ENCODE data around the gene MYL12A.

MYL12A gene

DNA sequence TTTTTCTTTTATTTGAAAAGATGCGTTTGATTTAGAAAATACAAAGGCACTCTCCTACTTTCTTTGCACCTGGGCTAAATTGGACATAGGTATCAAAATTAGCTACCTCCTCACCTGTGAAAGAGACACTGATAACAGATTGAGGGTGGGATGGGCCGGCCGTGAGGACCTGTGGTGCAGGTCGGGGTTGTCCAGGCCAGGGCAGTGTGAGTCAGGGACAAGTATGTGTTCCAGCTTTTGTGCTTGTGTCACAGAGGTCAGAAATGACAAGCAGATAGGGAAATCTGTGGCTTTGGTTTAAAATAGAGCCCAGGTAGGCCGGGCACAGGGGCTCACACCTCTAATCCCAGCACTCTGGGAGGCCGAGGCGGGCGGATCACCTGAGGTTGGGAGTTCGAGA, 36.9 kb downstream of the MYL12A start:
- no peak for DNase-seq

DNA sequence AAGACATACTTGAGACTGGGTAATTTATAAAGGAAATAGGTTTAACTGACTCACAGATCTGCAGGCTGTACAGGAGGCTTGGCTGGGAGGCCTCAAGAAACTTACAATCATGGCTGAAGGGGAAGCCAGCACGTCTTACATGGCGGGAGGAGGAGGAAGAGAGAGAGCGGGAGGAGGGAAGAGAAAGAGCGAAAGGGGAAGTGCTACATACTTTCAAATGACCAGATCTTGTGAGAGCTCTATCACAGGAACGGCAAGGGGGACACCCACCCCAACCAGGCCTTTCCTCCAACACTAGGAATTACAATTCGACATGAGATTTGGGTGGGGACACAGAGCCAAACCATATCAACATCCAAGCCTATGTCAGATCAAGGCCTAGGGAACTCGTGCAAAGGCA, 38.6 kb downstream of the MYL12A start:
- no peak for DNase-seq

DNA sequence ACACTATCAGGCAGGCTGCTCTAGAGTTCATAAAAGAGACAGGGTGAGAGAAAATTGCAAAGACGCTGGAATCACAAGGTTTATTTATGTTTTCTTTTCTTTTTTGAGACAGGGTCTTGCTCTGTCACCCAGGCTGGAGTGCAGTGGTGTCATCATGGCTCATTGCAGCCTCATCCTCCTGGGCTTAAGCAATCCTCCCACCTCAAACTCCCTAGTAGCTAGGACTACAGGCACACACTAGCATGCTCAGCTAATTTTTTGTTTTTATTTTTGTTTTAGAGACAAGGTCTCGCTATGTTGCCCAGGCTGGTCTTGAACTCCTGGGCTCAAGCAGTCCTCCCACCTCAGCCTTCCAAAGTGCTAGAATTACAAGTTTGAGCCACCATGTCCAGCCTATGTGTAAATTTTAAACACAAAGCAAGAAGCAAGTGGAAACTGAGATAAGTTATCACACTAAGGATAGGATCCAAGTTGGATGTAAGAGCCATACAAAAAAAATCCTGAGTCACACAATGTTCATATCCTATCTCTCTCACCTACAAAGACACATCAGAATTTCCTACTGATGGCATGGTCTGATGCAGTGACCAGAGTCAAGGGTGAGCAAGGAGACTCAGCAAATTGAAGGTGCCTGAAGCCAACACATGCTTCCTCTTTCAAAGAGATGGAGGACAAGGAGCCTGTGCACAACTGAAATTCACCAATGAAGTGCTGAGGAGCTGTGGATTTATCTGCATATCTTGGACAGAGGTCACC, 45.8 kb downstream of the MYL12A start:
- no peak for DNase-seq

DNA sequence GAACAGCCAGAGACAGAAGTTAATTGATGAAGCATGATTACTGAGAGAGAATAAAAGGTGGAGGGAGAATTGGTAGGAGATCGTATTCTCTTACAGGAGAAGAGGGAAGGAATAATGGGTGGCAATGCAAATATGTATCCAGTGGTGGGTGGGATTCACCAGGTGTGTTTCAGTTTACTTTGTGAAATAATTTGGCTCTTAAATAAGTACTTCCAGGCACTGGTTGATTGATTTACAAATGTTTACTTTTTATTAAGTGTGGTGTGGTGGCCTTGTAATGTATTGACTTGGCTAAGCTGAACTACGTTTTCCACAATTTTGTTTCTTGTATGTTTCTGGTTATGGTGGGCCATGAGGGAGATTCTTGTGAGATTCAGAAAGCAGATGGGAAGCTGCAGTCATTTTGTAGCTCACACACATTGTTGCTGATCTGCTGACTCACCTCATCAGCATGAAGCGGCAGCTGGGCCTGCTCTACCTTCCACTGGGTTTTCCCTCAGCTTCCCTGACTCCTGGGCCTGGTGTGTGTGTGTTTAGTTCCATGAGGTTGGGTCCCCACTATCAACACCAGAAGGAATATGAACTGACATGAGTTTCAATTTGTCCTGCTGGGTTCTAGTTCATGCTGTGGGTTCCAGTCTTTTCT, 47.0 kb downstream of the MYL12A start:
- DNase-seq = no peak

DNA sequence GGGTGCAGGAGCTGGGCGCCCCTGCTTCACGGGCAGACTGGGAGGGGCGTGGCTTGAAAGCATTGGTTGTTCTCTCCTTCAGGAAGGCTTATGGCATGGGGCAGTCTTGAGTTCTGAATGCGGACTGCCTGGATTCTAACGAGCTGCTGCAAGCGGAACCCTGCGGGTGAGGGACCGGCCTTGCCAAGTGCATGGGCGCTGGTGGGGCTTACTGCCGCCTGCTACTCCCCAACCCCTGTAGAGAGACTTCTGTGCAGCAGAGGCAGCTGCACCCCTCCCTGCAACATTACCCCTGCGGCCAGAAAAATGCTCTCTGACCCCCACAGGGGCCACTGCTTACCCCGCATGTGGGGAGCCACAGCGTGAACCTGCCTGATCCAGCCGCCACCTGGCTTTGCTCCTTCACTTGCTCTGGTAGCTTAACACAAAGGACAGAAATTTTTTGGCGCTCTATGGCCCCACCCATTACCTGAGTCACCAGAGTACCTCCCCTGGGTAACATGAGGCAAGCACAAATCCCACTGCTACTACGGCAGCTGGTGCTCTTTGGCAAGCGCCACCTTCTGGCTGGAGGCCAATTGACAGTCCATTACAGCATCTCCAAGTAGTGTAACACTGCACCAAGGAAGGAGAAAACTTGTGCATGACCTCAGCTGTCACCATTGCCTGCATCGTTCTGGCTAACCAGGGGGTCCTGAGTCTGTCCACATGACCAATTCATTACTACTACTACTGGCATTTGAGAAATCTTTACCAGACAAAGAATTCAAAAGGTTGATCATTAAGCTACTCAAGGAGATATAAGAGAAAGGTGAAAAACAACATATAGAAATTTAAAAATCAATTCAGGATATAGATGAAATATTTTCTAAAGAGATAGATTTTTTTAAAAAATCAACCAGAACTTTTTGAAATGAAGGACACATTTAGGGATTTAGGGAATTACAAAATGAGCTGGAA, 49.7 kb downstream of the MYL12A start:
- DNase-seq = peak; percentile 91 to 94

DNA sequence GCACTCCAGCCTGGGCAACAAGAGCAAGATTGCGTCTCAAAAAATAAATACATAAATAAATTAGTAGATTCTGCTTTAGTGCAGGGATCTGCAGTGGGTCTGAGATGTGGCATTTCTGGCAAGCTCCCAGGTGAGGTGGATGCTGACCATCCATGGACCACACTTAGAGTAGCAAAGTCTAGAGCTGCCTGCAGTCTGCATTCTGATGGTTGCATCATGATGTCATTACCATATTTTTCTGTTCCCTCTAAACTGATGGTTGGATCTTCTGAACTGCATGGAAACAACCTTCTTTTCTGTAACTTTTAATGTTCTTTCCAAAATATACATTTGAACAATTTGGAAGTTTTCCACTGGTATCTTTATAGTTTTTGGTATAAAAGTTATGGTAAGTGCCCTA, 57.2 kb downstream of the MYL12A start:
- no peak for DNase-seq

DNA sequence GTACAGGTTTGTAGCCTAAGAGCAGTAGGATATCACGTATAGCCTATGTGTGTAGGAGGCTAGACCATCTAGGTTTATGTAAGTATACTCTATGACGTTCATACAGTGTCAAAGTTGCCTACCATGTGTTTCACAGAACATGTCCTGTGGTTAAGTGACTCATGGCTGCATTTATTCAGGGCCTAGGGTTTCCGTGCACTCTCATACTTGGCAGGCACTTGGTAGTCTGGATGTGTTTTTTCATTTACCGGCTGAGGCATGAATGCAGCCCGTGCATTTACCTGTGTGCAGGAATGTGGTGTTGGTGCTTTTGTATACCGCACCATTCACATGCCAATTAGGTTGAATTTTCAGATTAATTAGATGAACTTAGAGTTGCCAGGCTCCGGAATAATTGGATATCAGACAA, 57.8 kb downstream of the MYL12A start:
- peak; percentile 11 to 54 for DNase-seq
